NCI-H526 treated with DMSO at 0.1 percent for 48 hours (cell line): ENCODE data around the gene GLT6D1.
A peak's percentile ranks its signal among the peaks of the same experiment; 100 is the strongest.

Experiments
- DNase-seq: peaks from one replicate; lab custom pipeline; 2025; lab: John Stamatoyannopoulos, UW

GLT6D1 gene

GRCh38 chr9:135622415-135623020, 16.8 kb downstream of the GLT6D1 start:
- DNase-seq: no peak

GRCh38 chr9:135620558-135620957, 18.8 kb downstream of the GLT6D1 start:
- no peak for DNase-seq

- DNase-seq: peak; percentile 2
Observed at GRCh38 chr9:135619599-135619886, 19.8 kb downstream of the GLT6D1 start.

GRCh38 chr9:135618866-135619598, 20.3 kb downstream of the GLT6D1 start:
- no peak for DNase-seq

GRCh38 chr9:135617991-135618411, 21.3 kb downstream of the GLT6D1 start:
- DNase-seq: no peak

GRCh38 chr9:135617538-135617900, 21.8 kb downstream of the GLT6D1 start:
- no peak for DNase-seq

- DNase-seq: no peak
Observed at GRCh38 chr9:135616619-135617537, 22.5 kb downstream of the GLT6D1 start.

GRCh38 chr9:135615666-135616618, 23.4 kb downstream of the GLT6D1 start:
- DNase-seq: no peak

GRCh38 chr9:135614821-135615665, 24.3 kb downstream of the GLT6D1 start:
- no peak for DNase-seq

GRCh38 chr9:135613946-135614805, 25.2 kb downstream of the GLT6D1 start:
- DNase-seq: no peak

GRCh38 chr9:135612981-135613910, 26.1 kb downstream of the GLT6D1 start:
- no peak for DNase-seq

- no peak for DNase-seq
Observed at GRCh38 chr9:135612437-135612836, 26.9 kb downstream of the GLT6D1 start.

GRCh38 chr9:135611875-135612209, 27.5 kb downstream of the GLT6D1 start:
- no peak for DNase-seq

- DNase-seq: no peak
Observed at GRCh38 chr9:135611142-135611874, 28.0 kb downstream of the GLT6D1 start.

- no peak for DNase-seq
Observed at GRCh38 chr9:135610290-135611141, 28.8 kb downstream of the GLT6D1 start.

- DNase-seq: no peak
Observed at GRCh38 chr9:135609366-135609955, 29.9 kb downstream of the GLT6D1 start.

- no peak for DNase-seq
Observed at GRCh38 chr9:135608999-135609317, 30.4 kb downstream of the GLT6D1 start.
